WERI-Rb-1 (cell line): ENCODE results near the gene NXPH3.

Source experiments
- DNase-seq: peaks from one replicate; pipeline ENCODE4 v3.0.0-alpha.2; 2020
- H3K27ac ChIP-seq: fragments of 250-450 bp; sonication (Bioruptor Pico); 2 replicates; pipeline ENCODE4 v1.5.1; 2020; ENCODE audit warnings: mild to moderate bottlenecking, moderate library complexity
- H3K27me3 ChIP-seq: fragments of 250-450 bp; sonication (Bioruptor Pico); 2 replicates; pipeline ENCODE4 v1.5.1; 2021; ENCODE audit warnings: mild to moderate bottlenecking, low read depth, moderate library complexity; ENCODE audit not compliant: insufficient read depth, severe bottlenecking
- H3K36me3 ChIP-seq: fragments of 250-450 bp; sonication (Bioruptor Pico); 2 replicates; pipeline ENCODE4 v1.5.1; 2020; ENCODE audit warnings: mild to moderate bottlenecking, moderate library complexity
- H3K4me3 ChIP-seq: 2 replicates; pipeline ENCODE4 v1.5.1; 2011; ENCODE audit warnings: low read depth, mild to moderate bottlenecking, control low read depth, low read length
- H3K9me3 ChIP-seq: fragments of 250-450 bp; sonication (Bioruptor Pico); 2 replicates; pipeline ENCODE4 v1.5.1; 2021; ENCODE audit warnings: mild to moderate bottlenecking, moderate library complexity; ENCODE audit not compliant: severe bottlenecking
- CTCF ChIP-seq: IDR thresholded peaks from 2 replicates; pipeline ENCODE4 v1.5.1; 2011; ENCODE audit warnings: low read depth, mild to moderate bottlenecking, control low read depth, inconsistent platforms, low read length

Gene NXPH3

DNA sequence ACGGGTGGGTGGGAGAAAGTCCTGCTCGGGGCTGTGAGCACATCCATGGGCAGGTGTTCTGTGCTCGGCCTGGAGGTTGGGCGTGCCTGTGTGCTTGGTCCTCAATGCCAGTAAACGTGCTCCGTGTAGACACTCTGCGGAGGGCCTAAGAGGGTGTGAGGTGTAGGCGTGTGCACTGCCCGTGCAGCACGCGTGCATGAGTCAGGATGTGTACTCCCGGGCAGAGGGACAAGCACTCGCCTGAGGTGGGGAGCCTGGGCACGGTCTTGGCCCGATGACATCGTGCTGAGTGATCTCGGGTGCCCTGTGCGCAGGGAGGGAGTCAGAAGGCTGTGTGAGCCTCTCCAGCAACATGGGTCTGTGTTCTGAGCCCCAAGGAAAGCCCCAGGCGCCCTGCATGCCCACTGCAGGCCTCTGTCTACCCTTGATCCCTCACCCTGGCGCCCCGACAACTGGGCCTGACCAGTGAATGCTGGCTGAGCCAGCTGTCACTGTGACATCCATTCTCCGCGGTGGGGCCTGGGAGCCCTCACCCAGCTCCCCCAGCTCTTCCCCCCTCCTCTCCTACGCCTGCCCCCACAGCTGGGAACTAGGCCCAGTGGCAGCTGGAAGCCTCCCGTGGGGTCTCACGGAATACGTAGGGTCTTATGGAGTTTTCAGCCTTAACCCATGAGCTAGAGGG lies 23.5 kb upstream of the NXPH3 start:
- H3K9me3 ChIP-seq: no peaks in the 10 kb centered on the region
- H3K27ac ChIP-seq: no peak overlapping the region
- no peaks in the 10 kb centered on the region for H3K36me3 ChIP-seq
- H3K4me3 ChIP-seq: no peak overlapping the region
- no peak for DNase-seq
- TF ChIP-seq CTCF: no peak
- H3K27me3 ChIP-seq: no peaks in the 10 kb centered on the region

DNA sequence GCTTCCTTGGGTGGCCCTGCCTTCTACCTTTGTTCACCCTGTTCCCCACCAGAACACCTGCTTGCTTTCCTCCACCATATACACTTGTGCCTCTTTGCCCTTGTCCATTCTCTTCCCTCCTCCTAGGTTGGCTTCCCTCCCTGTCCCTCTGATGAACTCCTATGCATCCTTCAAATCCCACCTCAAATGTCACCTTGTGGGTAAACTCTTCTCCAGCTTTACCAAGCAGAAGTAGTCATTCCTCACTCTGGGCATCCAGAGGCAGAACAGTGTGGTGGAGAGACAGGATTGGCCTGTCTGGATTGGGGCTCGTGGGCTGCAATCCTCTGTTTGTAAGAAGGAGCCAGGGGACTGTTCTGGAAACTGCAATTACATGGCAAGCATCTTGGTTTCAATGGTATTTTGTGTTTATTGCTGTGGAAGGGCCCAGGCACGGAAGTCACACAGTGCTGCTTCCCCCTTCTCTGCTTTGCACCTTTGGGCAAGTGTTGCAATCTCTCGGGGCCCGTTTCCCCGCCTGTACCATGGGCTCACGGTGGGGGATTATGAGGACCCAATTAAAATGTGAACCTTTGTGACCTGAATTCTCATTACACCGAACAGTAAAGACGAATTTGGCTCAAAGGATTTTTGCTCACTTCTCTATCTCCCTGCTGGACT lies 21.9 kb upstream of the NXPH3 start:
- Histone ChIP-seq H3K4me3 (no peak overlapping the region), H3K36me3 (no peaks in the 10 kb centered on the region), H3K27me3 (no peaks in the 10 kb centered on the region), H3K9me3 (no peaks in the 10 kb centered on the region), H3K27ac (no peak overlapping the region)
- TF ChIP-seq CTCF: no peak
- DNase-seq: no peak

DNA sequence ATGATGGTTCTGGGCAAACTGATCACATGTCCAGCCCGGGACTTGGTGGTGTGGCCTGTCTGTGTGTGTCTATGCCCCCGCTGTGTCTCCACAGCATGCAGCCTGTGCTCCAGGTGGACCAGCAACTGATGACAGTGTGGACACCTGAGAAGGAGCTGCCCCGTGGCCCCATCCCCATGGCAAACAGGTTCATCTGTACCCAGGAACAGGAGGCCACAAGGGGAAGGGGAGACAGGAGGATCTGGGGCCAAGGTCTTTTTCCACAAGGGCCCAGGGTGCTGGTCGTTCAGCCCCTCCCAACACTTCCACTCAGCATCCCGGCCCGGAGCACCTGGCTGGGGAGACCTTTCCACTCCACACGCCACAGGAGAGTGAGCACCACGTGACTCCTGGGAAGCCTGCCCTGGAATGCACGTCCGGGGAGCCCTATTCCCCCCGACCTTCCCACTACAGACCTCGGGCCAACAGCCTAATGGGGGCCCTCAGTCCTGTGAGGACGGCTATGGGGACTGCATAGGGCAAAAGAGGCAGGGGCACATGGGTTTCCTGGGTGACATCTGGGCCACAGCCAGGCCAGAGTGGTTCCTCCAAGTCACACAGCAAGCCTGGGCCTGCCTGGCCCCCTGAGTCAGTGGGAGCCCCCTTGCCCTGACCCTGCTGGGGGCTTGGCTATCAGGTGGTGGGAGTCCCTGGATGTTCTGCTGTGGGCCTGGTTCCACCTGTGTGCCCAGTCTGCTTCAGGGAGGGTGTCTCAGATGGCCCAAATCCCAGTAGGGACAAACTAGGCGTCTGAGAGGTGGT lies 20.8 kb upstream of the NXPH3 start:
- Histone ChIP-seq H3K27ac (no peak overlapping the region), H3K36me3 (no peaks in the 10 kb centered on the region), H3K27me3 (no peaks in the 10 kb centered on the region), H3K4me3 (no peak overlapping the region), H3K9me3 (no peaks in the 10 kb centered on the region)
- DNase-seq: no peak
- TF ChIP-seq CTCF: no peak

DNA sequence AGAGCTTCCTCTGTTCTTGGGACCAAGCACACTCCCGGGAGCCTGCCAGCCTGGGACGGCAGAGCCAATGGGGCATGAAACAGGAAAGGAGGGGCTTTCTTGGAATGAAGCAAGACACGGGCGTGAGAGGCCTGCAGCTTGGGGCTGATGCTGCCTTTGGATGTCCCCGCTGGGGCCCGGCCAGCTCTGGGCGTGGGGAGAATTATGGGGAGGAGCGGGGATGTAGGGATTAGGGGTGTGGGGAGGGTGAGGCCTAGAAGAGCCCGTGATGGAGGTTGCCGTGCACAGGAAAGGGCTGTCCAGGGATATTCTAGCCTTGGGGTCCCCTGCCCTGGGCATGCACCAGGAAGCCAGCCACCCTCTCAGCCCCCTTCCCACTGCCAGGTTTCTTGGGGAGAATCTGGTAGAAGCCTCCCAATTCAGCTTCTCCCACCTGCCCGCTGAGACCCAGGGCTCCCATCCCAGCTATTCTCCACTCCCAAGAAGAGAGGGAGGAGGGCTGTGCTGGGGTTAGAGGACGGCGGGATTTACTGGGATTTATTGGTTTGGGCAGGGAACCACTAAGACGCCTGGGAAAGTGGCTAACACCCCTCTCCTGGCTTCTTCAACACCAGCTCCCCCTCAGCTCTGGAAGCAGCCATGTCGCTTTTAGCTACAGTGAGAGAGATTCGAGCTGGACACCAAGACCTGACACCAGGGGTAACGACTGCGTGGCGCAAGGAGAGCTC lies 20.0 kb upstream of the NXPH3 start:
- H3K27ac ChIP-seq: peak overlapping the region; percentile 20; the same call in 1 of the 2 replicates
- no peak for DNase-seq
- H3K9me3 ChIP-seq: no peaks in the 10 kb centered on the region
- no peaks in the 10 kb centered on the region for H3K27me3 ChIP-seq
- no peak for TF ChIP-seq CTCF
- peak overlapping the region; percentile 21 for H3K4me3 ChIP-seq
- H3K36me3 ChIP-seq: no peaks in the 10 kb centered on the region

GRCh38 chr17:49556223-49556943 lies 19.3 kb upstream of the NXPH3 start:
- no peaks in the 10 kb centered on the region for H3K36me3 ChIP-seq
- H3K4me3 ChIP-seq: peak overlapping the region; percentile 21
- peak overlapping the region; percentile 20; the same call in 1 of the 2 replicates for H3K27ac ChIP-seq
- no peaks in the 10 kb centered on the region for H3K27me3 ChIP-seq
- peak; percentile 91 for DNase-seq
- H3K9me3 ChIP-seq: no peaks in the 10 kb centered on the region
- TF ChIP-seq CTCF: peak; percentile 99
